Diencephalon (tissue), 1 donor: ENCODE results near the gene C2orf80. TPM values are rescaled to one million over a fixed set of nuclear protein-coding genes. Genes with fewer than 3 reads are reported as not detected.

Experiments
- total RNA-seq: library from RNA; depleted of rRNA; stranded (reverse); fragments of >200 nt; gene quantifications from one replicate; pipeline ENCODE4 v1.2.3, GENCODE V29; 2014

C2orf80 gene
- 38.1 TPM for total RNA-seq

DNA sequence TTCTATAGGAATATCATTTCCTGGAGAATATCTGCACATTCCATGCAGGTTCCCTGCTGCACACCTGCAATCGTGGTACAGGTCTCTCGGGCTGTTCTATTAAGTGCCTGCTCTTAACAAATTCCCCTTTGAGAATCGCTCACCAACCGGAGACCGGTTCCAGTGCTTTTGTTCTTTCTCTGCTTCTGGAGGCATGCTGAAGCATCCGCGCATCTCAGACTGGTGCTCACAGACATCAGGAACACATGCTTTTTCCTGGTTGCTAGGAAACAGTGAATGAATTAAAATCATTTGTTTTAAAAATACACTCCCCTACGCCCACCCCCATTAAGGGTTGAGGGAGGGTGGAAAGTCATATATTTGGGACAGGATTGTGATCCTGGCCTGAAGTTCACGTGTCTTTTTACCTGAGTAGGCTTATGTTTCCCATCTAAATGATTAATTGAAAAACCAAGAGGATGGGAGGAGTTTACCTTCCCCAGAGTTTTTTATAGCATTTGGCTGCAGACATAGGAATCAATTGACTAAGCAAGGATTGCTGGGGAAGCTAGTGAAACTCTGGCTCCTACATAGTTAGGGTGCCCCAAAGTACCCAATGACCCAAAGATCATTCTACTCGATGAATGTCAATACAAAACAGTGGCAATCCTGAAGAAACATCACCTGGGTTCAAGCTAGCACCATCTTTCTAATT is at the start of gene C2orf80:
TSS of gene C2orf80 (minus strand) at position 221 of the 694 bp plus-strand sequence. CDS start 3,044 bp downstream, outside the sequence.

DNA sequence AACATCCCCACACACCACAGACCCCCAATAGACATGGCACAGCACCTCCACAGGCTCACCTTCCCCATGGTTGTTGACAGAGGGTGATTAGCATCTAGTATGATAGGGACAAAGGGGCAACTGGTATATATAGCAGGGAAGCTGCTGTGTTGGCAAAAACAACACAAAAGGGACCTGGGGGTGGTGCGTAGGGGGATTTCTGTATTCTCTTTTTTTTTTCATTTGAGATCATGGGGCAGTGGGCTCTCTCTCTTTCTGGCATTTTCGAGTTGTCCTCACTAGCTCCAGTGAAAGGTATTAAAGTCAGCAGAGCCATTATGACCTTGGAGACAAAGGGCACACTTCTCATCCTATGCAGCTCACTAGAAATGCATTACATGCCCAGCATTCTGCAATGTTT is 26.3 kb downstream of the C2orf80 start, which contains the start of gene CRYGA:
TSS of gene CRYGA (minus strand) at position 101 of the 400 bp plus-strand sequence. CDS start at position 68, 33 bp downstream.

DNA sequence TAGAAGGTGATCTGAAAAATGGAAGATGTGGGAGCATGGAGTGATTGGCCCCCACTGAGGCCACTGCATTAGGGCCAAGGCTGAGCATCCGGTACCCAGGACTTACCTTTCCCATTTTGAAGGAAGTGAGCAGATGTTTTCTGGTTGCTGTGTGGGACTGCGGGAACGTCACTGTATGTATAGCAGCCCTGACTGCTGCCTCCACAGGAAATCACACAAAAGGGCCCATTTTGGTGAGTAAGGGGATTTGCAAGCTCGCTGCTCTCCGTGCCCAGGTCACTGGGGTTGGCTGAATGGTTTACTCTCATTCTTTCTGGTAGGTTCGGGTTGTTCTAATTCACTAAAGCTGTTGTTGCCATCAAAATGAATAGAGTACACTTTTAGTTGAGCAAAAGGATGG is 43.8 kb downstream of the C2orf80 start, which contains the start of gene CRYGB:
TSS of gene CRYGB (minus strand) at position 153 of the 400 bp plus-strand sequence. CDS start at position 115, 38 bp downstream.

DNA sequence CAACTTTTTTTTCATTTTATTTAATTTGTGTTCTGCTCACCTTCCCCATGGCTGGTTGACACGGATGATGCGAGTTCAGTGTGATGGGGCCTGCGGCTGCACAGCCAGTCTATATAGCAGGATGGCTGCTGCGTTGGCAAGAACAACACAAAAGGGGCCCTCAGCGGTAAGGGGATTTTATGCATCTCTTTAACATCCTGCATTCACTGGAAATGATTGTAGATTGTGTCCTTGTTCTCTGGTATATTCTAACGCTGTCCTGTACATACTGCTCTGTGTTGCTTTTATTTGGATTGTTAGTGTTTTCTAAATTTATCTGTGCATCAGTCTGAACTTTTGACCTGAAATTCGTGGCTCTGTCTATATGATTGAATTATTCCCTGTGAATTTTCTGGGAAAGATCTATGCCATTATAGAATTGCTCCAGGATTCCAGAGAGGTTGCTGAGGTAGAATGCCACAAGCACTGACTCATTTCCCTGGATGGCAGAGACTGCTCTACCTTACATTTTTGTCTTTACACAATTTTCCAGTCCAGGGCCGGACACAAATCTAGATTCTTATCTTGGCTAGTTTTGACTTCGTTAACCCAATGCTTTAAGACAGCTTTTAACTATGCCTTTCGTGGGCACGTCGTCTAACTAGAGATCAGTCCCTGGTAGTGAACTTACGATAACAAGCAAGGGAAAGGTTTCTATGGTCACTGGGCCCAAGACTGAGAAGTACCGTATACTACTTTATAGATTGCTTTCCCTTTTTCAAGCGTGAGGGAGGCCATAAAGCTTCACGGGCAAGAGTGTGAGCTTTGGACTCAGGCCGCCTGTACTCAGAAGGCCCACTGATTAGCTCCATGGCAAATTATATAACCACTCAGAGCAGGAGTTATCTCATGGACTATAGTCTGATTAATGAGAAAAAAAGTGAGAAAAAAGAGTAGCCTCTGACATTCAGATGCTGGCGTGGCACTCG is 59.8 kb downstream of the C2orf80 start, which contains the start of gene CRYGC:
TSS of gene CRYGC (minus strand) at position 85 of the 968 bp plus-strand sequence. CDS start at position 49, 36 bp downstream.

DNA sequence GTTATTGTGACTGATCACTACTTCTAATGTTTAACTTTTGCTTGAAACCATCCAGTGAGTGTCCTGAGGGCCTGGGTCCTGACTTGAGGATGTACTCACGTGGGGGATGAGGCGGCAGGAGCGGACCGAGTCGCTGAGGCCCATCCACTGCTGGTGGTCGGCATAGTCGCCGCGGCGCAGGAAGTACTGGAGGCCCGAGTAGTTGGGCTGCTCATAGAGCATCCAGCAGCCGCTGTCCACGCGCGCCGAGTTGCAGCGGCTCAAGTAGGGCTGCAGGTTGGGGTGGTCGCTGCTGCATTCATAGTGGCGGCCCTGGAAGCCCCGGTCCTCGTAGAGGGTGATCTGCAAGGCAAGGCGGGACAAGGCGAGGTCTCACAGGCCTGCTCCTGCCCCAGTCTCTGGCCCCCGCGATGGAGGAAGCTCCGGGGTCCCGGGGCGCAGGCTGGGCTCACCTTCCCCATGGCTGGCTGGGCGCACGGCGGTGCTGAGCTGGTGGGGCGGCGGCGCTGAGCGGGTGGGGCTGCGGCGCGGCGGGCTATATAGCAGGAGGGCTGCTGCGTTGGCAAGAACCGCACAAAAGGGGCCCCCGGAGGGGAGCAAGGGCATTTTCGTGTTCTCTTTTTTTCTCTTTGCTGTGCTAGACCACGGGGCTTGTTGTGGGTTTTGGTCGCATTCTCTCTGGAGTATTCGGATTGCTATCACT is 65.7 kb downstream of the C2orf80 start, which contains the start of gene CRYGD:
TSS of gene CRYGD (minus strand) at position 512 of the 703 bp plus-strand sequence. CDS start at position 461, 51 bp downstream.

Other genes with a start within 250 kb of the C2orf80 start
- gene PLEKHM3, start 164.5 kb downstream of the C2orf80 start, total RNA-seq, result 42.9 TPM
- gene CRYGD, start 65.5 kb downstream of the C2orf80 start, total RNA-seq, result 3.7 TPM
- not detected for gene CRYGC, start 60.2 kb downstream of the C2orf80 start, total RNA-seq
- not detected for gene CRYGB, start 43.9 kb downstream of the C2orf80 start, total RNA-seq
- not detected for gene CRYGA, start 26.4 kb downstream of the C2orf80 start, total RNA-seq
- gene IDH1, start 65.0 kb upstream of the C2orf80 start, total RNA-seq, result 206 TPM
- gene PIKFYVE, start 76.2 kb upstream of the C2orf80 start, total RNA-seq, result 53.1 TPM
- 3.9 TPM for gene PTH2R, start 216.8 kb upstream of the C2orf80 start, total RNA-seq